Endodermal cell (in vitro differentiated cells): ENCODE data around the gene HSP90AB1. TPM values are rescaled to one million over a fixed set of nuclear protein-coding genes. Genes with fewer than 3 reads are reported as not detected.

Experiments
- DNase-seq: peaks from one replicate; pipeline ENCODE4 v3.0.0-alpha.2; 2017
- H3K27ac ChIP-seq: 2 replicates; pipeline ENCODE4 v1.5.1; 2013; ENCODE audit warnings: mild to moderate bottlenecking, low read depth, low read length, moderate library complexity
- H3K27me3 ChIP-seq: 2 replicates; pipeline ENCODE4 v1.6.1; 2013; ENCODE audit warnings: mild to moderate bottlenecking, low read length, moderate library complexity; ENCODE audit not compliant: insufficient read depth, control insufficient read depth, poor library complexity, severe bottlenecking
- H3K36me3 ChIP-seq: 2 replicates; pipeline ENCODE4 v1.7.0; 2013; ENCODE audit warnings: mild to moderate bottlenecking, low read length, moderate library complexity; ENCODE audit not compliant: control insufficient read depth, insufficient read depth
- H3K4me1 ChIP-seq: one replicate; pipeline ENCODE4 v1.7.0; 2013; ENCODE audit warnings: low read length; ENCODE audit not compliant: control insufficient read depth, insufficient read depth
- H3K4me3 ChIP-seq: 2 replicates; pipeline ENCODE4 v1.5.1; 2013; ENCODE audit warnings: mild to moderate bottlenecking, low read length, moderate library complexity
- H3K9ac ChIP-seq: 2 replicates; pipeline ENCODE4 v1.6.1; 2013; ENCODE audit warnings: mild to moderate bottlenecking, low read length, moderate library complexity; ENCODE audit not compliant: poor library complexity, severe bottlenecking; ENCODE audit errors: extremely low read depth
- H3K9me3 ChIP-seq: 2 replicates; pipeline ENCODE4 v1.6.1; 2013; ENCODE audit warnings: mild to moderate bottlenecking, low read length, moderate library complexity; ENCODE audit not compliant: control insufficient read depth
- H3K27ac Mint-ChIP-seq: 2 replicates; pipeline ENCODE4 v1.8.0; 2020; ENCODE audit warnings: mixed read lengths
- H3K27me3 Mint-ChIP-seq: 2 replicates; pipeline ENCODE4 v1.8.0; 2021; ENCODE audit warnings: mild to moderate bottlenecking, mixed read lengths; ENCODE audit not compliant: insufficient read depth
- H3K36me3 Mint-ChIP-seq: 2 replicates; pipeline ENCODE4 v1.8.0; 2020; ENCODE audit warnings: low read depth, mixed read lengths
- H3K4me1 Mint-ChIP-seq: 2 replicates; pipeline ENCODE4 v1.8.0; 2020; ENCODE audit warnings: mixed read lengths
- H3K4me3 Mint-ChIP-seq: 2 replicates; pipeline ENCODE4 v1.8.0; 2020; ENCODE audit warnings: mild to moderate bottlenecking, moderate library complexity, mixed read lengths
- H3K9me3 Mint-ChIP-seq: 2 replicates; pipeline ENCODE4 v1.8.0; 2020; ENCODE audit warnings: mild to moderate bottlenecking, mixed read lengths
- CTCF ChIP-seq: fragments of 200-600 bp; sonication (generic); conservative IDR thresholded peaks from 2 replicates; pipeline ENCODE4 v1.5.0; 2021; ENCODE audit warnings: antibody characterized with exemption, mild to moderate bottlenecking
- WGBS, 2 experiments: methylation state at CpG; one replicate each; pipeline versions ENCODE4 v1.1.5 to v1.1.7; 2013; ENCODE audit warnings: missing lambda C conversion rate in 2 of 2, mixed read lengths in 1 of 2; ENCODE audit not compliant: insufficient coverage in 1 of 2, insufficient read length in 1 of 2; 5-methylcytosine and 5-hydroxymethylcytosine counted together
- total RNA-seq, 2 donors: library from RNA; stranded (reverse); fragmentation: NEBNext Ultra II Directional in 1 of 2; extraction: Animal tissue kit (Norgen Biotek cat#: 25700) in 1 of 2; gene quantifications; 2 replicates in 1 of 2; 3 replicates in 1 of 2; pipeline ENCODE4 v1.2.1, GENCODE V29; 2021

The HSP90AB1 gene
- total RNA-seq, 2 donors from 2014 or later = 1,356 to 1,422 TPM

- H3K27ac ChIP-seq = peak overlapping the region; percentile 56
- H3K27me3 ChIP-seq = no peaks in the 10 kb centered on the region
- DNase-seq = no peak
- no peak for TF ChIP-seq CTCF
- H3K36me3 Mint-ChIP-seq = no peaks in the 10 kb centered on the region
- peak overlapping the region; percentile 97 for H3K27ac Mint-ChIP-seq
- H3K27me3 Mint-ChIP-seq = no peaks in the 10 kb centered on the region
- H3K4me3 ChIP-seq = no peak overlapping the region
- H3K36me3 ChIP-seq = no peaks in the 10 kb centered on the region
- WGBS, 2 experiments = 64 to 80% methylated on average over 6 to 11 of the region's 11 CpGs
- peaks cover 59% of the 10 kb centered on the region for H3K4me1 Mint-ChIP-seq
- H3K4me3 Mint-ChIP-seq = peak overlapping the region; percentile 15
- no peaks in the 10 kb centered on the region for H3K9me3 ChIP-seq
- peaks cover 27% of the 10 kb centered on the region for H3K4me1 ChIP-seq
- H3K9ac ChIP-seq = peak overlapping the region; percentile 47
- no peaks in the 10 kb centered on the region for H3K9me3 Mint-ChIP-seq
Observed at GRCh38 chr6:44202972-44203750, 43.7 kb upstream of the HSP90AB1 start.

GRCh38 chr6:44203955-44204354 is 42.9 kb upstream of the HSP90AB1 start:
- peak overlapping the region; percentile 42 for H3K27ac Mint-ChIP-seq
- DNase-seq = no peak
- 89 to 91% methylated on average over 4 to 6 of the region's 6 CpGs for WGBS, 2 experiments
- no peaks in the 10 kb centered on the region for H3K9me3 Mint-ChIP-seq
- Histone ChIP-seq H3K27me3 (no peaks in the 10 kb centered on the region), H3K9me3 (no peaks in the 10 kb centered on the region), H3K4me3 (no peak overlapping the region), H3K36me3 (no peaks in the 10 kb centered on the region), H3K9ac (no peak overlapping the region), H3K27ac (no peak overlapping the region), H3K4me1 (peaks cover 27% of the 10 kb centered on the region)
- H3K4me3 Mint-ChIP-seq = no peak overlapping the region
- no peaks in the 10 kb centered on the region for H3K36me3 Mint-ChIP-seq
- H3K4me1 Mint-ChIP-seq = peaks cover 64% of the 10 kb centered on the region
- TF ChIP-seq CTCF = no peak
- H3K27me3 Mint-ChIP-seq = no peaks in the 10 kb centered on the region

- no peak overlapping the region for H3K27ac ChIP-seq
- DNase-seq = no peak
- no peak for TF ChIP-seq CTCF
- no peaks in the 10 kb centered on the region for H3K9me3 ChIP-seq
- no peaks in the 10 kb centered on the region for H3K36me3 ChIP-seq
- no peak overlapping the region for H3K4me3 Mint-ChIP-seq
- H3K27me3 ChIP-seq = no peaks in the 10 kb centered on the region
- H3K9ac ChIP-seq = no peak overlapping the region
- H3K36me3 Mint-ChIP-seq = no peaks in the 10 kb centered on the region
- peaks cover 40% of the 10 kb centered on the region for H3K4me1 Mint-ChIP-seq
- H3K4me1 ChIP-seq = peaks cover 12% of the 10 kb centered on the region
- no peaks in the 10 kb centered on the region for H3K9me3 Mint-ChIP-seq
- no peaks in the 10 kb centered on the region for H3K27me3 Mint-ChIP-seq
- WGBS, 2 experiments = 96 to 100% methylated on average over 4 to 6 of the region's 6 CpGs
- peak overlapping the region; percentile 42 for H3K27ac Mint-ChIP-seq
- no peak overlapping the region for H3K4me3 ChIP-seq
Observed at GRCh38 chr6:44207966-44208365, 38.9 kb upstream of the HSP90AB1 start.
